ENCODE measurements around the gene POTEE.
"Not testable (repeated sequence)": the region's sequence is repeated elsewhere in the genome, so short reads cannot be mapped to it uniquely, and the experiment has no call there.

Gene POTEE

GRCh38 chr2:131209030-131209772 is at the start of gene POTEE:
TSS of gene POTEE (plus strand) at chr2:131209536. CDS start at chr2:131218403, 8,867 bp downstream.
- not testable (repeated sequence) for DNase-seq (ENCODE audit: low read depth in 2 of 2)

- DNase-seq (ENCODE audit: low read depth in 2 of 2): not testable (repeated sequence)
Observed at GRCh38 chr2:131165562-131165961, 43.8 kb upstream of the POTEE start.

- no peak for DNase-seq (ENCODE audit: low read depth in 2 of 2)
Observed at GRCh38 chr2:131168538-131168937, 40.8 kb upstream of the POTEE start.

DNA sequence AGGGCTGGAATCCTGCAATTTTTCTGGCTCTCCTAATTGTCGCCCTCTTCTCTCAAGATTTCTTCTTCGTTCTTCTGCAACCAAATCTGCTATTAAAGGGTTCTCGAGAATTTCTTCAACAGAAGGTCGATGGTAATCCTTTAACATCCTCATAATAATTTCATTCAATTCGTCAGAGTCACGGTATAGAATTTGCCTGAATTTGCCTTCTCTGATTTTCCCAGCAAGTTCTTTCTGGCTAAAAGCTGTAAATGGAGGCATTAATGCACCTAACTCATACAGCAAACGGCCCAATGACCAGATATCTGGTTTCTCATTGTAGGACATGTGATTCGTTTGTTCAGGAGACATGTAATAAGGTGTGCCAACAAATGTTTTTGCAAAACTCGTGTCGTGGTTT is 31.3 kb upstream of the POTEE start:
- not testable (repeated sequence) for DNase-seq (ENCODE audit: low read depth in 2 of 2)

DNA sequence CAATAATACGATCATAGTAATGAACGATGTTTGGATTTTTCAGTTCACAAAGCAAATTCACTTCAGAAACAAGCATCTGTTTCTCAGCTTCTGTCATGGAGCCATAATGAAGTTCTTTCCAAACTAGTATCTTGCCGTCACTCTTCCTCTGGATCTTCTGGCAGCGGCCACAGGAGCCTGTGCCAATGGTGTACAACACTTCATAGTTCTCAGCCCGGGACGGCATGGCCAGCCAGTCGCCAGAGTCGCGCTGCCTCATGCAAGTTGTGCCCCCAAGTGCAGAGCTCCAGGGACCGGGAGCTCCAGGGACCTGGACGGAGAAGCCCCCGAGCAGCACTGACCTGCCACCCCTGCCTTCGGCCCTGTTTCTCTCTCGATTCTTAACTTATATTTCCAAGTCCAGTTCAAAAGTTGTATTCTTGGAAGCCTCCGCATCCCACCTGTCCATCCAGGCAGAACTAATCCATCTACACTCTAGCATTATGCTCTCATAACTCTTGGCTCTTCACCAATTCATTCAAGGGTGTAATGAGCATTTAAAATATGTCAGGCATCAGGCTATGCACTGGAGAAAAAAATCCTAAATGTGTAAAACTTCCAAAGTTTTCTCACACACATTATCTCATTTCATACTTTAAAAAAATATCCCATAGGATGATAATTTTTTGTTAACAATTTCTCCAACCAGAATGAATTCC is 30.5 kb upstream of the POTEE start:
- DNase-seq (ENCODE audit: low read depth in 2 of 2): not testable (repeated sequence)

- DNase-seq (ENCODE audit: low read depth in 2 of 2): not testable (repeated sequence)
Observed at GRCh38 chr2:131181451-131181850, 27.9 kb upstream of the POTEE start.

GRCh38 chr2:131193421-131193820 is 15.9 kb upstream of the POTEE start:
- DNase-seq (ENCODE audit: low read depth in 2 of 2): not testable (repeated sequence)

- not testable (repeated sequence) for DNase-seq (ENCODE audit: low read depth in 2 of 2)
Observed at GRCh38 chr2:131196186-131196585, 13.2 kb upstream of the POTEE start.

- DNase-seq (ENCODE audit: low read depth in 2 of 2): no peak
Observed at GRCh38 chr2:131201098-131201497, 8.2 kb upstream of the POTEE start.

- DNase-seq (ENCODE audit: low read depth in 2 of 2): not testable (repeated sequence)
Observed at GRCh38 chr2:131207839-131208238, 1.5 kb upstream of the POTEE start.

DNA sequence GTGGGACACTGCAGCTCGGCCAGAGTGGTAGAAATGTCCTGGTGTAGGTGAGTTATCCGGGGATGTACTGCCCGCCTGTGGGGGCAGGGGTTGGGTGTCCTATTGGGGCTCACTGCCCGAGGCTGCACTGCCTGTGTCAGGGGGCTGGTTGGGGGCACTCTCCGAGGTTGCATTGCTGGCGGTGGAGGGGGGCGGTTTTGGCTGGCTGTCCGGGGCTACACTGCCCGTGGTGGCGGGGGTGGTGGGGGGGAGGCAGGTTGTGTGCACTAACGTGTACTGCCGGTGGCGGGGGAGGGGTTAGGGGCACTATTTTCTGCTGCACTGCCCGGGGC is 403 bp downstream of the POTEE start:
- DNase-seq (ENCODE audit: low read depth in 2 of 2): not testable (repeated sequence)

- not testable (repeated sequence) for DNase-seq (ENCODE audit: low read depth in 2 of 2)
Observed at GRCh38 chr2:131210434-131211211, 1.3 kb downstream of the POTEE start.

- not testable (repeated sequence) for DNase-seq (ENCODE audit: low read depth in 2 of 2)
Observed at GRCh38 chr2:131217238-131217986, 8.1 kb downstream of the POTEE start.

DNA sequence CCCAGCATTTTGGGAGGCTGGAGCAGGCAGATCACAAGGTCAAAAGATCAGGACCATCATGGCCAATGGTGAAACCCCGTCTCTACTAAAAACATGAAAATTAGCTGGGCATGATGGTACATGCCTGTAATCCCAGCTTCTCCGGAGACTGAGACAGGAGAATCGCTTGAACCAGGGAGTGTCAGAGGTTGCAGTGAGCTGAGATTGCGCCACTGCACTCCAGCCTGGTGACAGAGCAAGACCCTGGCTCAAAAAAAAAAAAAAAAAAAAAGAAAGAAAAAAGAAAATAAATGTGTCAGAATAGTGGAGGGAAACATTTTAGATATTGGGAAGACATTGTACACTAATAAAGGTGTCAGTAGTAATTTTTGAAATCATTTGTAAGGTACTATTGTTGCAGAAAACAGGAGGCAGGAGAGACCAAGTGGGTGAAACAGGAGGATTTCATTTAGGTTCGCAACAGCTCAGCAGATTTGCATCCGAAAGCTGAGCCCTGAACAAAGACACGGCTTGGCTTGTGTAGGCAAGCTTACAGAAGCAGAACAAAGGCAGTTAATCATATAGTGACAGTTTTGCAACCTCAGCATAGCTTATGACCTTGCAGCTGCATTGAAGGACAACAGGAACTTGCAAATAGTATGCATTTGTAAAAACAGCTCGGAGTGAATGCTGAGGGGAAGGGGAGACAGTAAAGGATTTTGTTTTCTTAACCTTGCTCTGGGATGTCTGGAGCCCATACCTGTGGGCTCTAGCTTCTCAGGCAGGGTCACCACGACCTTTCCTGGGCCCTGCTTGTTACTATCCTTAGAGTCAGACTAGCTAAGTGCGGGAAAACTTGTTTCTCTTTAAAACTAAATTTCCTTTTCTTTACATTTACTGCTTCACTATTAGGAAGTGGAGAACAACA is 26.5 kb downstream of the POTEE start:
- DNase-seq (ENCODE audit: low read depth in 2 of 2): not testable (repeated sequence)

Data from stimulated activated CD8-positive, alpha-beta memory T cell treated with anti-CD3 and anti-CD28 coated beads, Interleukin-7, amount 100 ng/mL, for 4 hours (primary cell).